GM18870 (cell line): ENCODE measurements around the gene C9orf50.
"Not testable (repeated sequence)": the region's sequence is repeated elsewhere in the genome, so short reads cannot be mapped to it uniquely, and the experiment has no call there.

ENCODE experiments used
- ATAC-seq: cut with Tn5 transposase; IDR thresholded peaks from one replicate; pipeline ENCODE4 v1.9.1; 2021; ENCODE audit warnings: moderate library complexity; ENCODE audit not compliant: unreplicated experiment

C9orf50 gene, protein sequence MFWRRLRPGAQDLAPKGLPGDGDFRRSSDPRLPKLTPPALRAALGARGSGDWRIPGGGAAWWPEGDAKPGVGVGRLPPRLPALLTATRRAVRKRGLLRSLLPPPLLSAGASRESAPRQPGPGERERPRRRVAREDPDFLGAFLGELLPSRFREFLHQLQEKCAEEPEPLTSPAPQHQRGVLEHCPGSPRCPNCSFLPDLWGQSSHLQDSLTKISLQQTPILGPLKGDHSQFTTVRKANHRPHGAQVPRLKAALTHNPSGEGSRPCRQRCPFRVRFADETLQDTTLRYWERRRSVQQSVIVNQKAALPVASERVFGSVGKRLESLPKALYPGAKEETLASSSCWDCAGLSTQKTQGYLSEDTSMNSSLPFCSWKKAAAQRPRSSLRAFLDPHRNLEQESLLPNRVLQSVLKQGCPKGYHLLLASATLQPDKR

DNA sequence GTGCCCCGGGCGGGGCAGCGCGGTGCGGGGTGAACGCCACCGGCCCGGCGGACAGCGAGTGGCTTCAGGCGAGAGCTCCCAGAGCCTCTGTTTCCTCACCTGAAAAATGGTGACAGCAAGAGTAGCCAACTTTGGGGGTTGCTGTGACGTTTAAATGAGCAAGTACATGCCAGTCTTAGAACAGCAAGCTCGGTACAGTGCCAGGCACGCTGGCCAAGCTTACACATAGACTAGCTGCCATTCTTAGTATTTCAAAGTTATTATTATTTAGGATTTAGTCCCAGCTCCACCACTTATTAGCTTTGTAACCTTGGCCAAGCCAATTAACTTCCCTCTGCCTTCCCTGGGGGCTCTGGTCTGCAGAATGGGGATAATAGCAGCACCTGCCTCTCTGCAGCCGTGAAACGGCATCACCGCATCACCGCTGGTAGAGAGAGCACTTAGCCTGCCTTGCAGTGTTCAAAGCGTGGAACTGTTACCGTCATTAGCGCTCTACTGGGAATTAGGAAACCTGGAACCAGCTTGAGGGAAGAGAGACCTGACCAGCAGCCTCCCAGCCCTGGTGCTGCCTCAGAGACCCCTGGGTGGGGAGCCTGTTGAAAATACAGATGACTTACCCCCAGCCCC is at the start of gene C9orf50:
Gene C9orf50 (minus strand): TSS at position 433 of the 627 bp plus-strand sequence. CDS start 527 bp downstream, outside the sequence.
- ATAC-seq = no peak

GRCh38 chr9:129669946-129670345 is 49.0 kb upstream of the C9orf50 start:
- ATAC-seq = no peak

- no peak for ATAC-seq
These were observed 48.3 kb upstream of the C9orf50 start for GRCh38 chr9:129669141-129669718.

DNA sequence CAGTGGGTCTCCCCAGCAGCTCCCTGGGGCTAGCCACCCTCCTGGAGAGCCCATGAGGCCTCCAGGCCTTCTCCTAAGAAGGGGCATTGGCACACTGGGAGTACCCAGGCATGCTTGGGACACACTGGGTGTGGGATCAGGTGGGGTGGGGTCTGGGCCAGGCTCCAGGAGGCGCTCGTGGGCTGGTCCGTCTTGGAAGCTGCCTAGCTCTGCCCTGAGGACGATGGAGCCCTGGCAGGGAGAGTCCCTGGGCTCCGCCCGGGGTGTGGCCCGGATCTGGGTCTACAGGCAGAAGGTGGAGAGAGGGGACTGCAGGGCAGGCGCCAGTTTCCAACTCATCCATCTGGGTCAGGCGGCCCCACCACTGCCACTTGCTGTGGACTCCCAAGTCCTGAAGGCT is 46.9 kb upstream of the C9orf50 start:
- no peak for ATAC-seq

DNA sequence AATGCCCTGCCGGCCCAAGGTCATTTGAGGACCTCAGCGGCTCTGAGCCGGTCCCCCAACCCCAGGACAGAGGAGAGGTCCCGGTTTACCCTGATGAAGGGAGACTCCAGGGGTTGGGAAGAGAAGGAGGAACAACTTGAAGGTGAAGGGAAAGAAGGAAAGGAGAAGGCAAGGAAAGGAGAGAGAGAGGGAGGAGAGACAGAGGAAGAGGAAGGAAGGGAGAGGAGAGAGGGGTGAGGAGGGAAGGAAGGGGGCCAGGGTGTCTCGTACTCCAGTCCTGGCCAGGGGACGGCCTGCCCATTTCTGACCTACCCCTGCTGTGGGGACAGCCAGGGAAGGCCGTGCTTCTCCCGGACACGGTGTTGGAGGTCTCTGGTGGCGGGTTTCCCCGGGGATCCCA is 46.5 kb upstream of the C9orf50 start:
- ATAC-seq = no peak

GRCh38 chr9:129666575-129666974 is 45.7 kb upstream of the C9orf50 start:
- no peak for ATAC-seq

GRCh38 chr9:129665814-129666520 is 45.1 kb upstream of the C9orf50 start:
- ATAC-seq = no peak

- no peak for ATAC-seq
These were observed 44.5 kb upstream of the C9orf50 start, which contains the start of gene PRRX2 for GRCh38 chr9:129665389-129665775. PRRX2 (plus strand) TSS chr9:129665647; CDS start chr9:129665868, 221 bp downstream.

- ATAC-seq = no peak
These were observed 44.0 kb upstream of the C9orf50 start for GRCh38 chr9:129664746-129665388.

GRCh38 chr9:129662239-129662638 is 41.3 kb upstream of the C9orf50 start:
- not testable (repeated sequence) for ATAC-seq

- ATAC-seq = no peak
These were observed 40.1 kb upstream of the C9orf50 start for GRCh38 chr9:129661029-129661428.

- no peak for ATAC-seq
These were observed 36.0 kb upstream of the C9orf50 start for GRCh38 chr9:129656795-129657390.

GRCh38 chr9:129655696-129656095 is 34.8 kb upstream of the C9orf50 start:
- ATAC-seq = no peak

DNA sequence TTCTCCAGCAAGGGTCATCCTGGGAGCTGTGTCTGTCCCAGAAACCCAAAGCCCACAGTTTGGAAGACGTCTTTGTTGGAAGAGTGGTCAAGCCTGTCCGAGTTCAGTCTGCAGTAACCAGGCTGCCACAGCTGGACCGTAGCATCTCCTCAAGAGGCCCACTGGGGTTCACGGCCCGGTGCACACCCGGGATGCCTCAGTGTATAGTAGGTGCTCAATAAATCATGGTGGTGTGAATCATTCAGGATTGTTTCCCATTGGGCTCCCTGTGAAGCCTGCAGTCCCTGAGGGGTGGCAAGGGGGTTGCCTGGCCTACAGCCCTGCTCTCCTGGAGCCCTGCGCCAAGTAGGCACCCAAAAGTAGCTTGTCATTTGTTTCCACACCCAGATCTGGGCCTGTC is 34.3 kb upstream of the C9orf50 start:
- ATAC-seq = no peak

DNA sequence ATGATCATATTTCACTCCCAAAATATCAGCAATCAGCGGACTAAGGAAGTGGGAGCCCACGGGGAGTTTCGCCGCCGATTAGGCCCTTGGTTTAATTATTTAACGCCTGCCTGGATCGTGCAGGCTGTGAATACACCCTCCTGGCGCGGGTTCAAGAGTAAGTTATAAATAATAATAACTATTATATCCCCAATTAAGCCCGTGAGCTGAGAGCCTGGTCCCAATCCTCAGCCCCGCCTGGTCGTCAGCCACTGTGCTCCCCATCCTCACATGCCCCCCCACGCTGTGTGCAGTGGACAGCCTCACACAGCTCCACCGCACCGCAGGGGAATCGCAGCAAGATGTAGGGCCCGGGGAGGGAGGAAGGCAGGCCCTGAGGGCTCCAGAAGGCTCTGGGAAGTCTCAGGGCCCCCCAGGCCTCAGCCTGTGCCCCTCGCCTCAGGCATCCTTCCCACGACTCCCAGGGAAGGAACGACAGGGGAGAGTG is 33.7 kb upstream of the C9orf50 start:
- no peak for ATAC-seq

DNA sequence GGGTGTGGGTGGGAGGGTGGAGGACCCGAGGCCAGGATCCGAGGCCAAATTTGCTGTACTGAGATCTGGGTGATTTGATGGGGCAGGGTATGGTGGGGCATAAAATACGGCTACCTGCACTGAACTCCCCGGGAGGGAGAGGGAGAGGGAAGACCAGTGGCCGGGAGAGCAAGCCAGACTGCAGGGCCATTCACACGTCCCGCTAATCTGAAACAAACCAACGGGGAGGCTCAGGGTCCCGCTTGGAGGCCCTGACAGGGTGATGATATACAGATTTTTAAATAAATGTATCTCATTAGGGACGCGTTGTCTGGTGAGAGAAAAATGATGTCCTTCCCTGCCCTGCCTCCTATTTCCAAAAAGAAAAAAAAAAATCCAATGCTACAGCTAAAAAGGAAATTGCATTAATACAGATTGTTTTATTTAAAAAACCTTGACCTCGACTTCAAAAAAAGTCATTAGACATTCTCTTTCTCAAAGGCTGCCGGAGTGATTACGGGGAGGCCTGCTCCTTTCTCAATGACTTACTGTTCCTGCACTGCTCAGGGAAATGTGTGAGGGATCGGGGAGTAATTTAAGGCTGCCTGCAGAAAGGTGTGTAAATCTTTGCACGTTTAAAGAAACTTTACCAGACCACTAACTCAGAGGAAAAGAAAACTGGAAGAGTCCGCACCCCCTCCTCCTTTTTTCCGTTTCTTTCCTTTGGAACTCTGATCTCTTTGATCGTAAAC is 33.1 kb upstream of the C9orf50 start:
- ATAC-seq = no peak

- no peak for ATAC-seq
These were observed 29.9 kb upstream of the C9orf50 start for GRCh38 chr9:129650680-129651235.

- ATAC-seq = no peak
These were observed 29.1 kb upstream of the C9orf50 start for GRCh38 chr9:129649726-129650679.
